Ishikawa (cell line): ENCODE results near the gene OR13C9.

Experiments used
- CEBPB ChIP-seq: IDR thresholded peaks from 2 replicates; pipeline ENCODE4 v1.6.1; 2012
- CREB1 ChIP-seq: IDR thresholded peaks from 2 replicates; pipeline ENCODE4 v1.6.1; 2012; ENCODE audit warnings: low read depth
- EGR1 ChIP-seq: IDR thresholded peaks from 2 replicates; pipeline ENCODE4 v1.6.1; 2012
- FOXM1 ChIP-seq: IDR thresholded peaks from 2 replicates; pipeline ENCODE4 v1.6.1; 2012; ENCODE audit warnings: low read depth, borderline replicate concordance
- MAX ChIP-seq: IDR thresholded peaks from 2 replicates; pipeline ENCODE4 v1.6.1; 2012
- RAD21 ChIP-seq: IDR thresholded peaks from 2 replicates; pipeline ENCODE4 v1.6.1; 2012; ENCODE audit warnings: low read depth
- REST ChIP-seq: IDR thresholded peaks from 2 replicates; pipeline ENCODE4 v1.6.1; 2012; ENCODE audit warnings: low read depth, mild to moderate bottlenecking
- TAF1 ChIP-seq: IDR thresholded peaks from 2 replicates; pipeline ENCODE4 v1.6.1; 2012; ENCODE audit warnings: low read depth, mild to moderate bottlenecking
- TCF12 ChIP-seq: IDR thresholded peaks from 2 replicates; pipeline ENCODE4 v1.6.1; 2012; ENCODE audit warnings: low read depth
- TEAD4 ChIP-seq: IDR thresholded peaks from 2 replicates; pipeline ENCODE4 v1.6.1; 2012
- YY1 ChIP-seq: IDR thresholded peaks from 2 replicates; pipeline ENCODE4 v1.6.1; 2012; ENCODE audit warnings: low read depth

GRCh38 chr9:104572612-104573011 is 45.4 kb downstream of the OR13C9 start:
- TF ChIP-seq CREB1 = no peak
- no peak for TF ChIP-seq TEAD4
- no peak for TF ChIP-seq YY1
- TF ChIP-seq TCF12 = no peak
- TF ChIP-seq MAX = no peak
- no peak for TF ChIP-seq FOXM1
- TF ChIP-seq CEBPB = no peak
- no peak for TF ChIP-seq REST
- TF ChIP-seq RAD21 = no peak
- TF ChIP-seq EGR1 = no peak
- TF ChIP-seq TAF1 = no peak
